GM19463 (cell line): ENCODE results near the gene GABRR2.
"Not testable (repeated sequence)": the region's sequence is repeated elsewhere in the genome, so short reads cannot be mapped to it uniquely, and the experiment has no call there.

Experiments used
- ATAC-seq: cut with Tn5 transposase; IDR thresholded peaks from one replicate; pipeline ENCODE4 v1.9.1; 2021; ENCODE audit warnings: mild to moderate bottlenecking, moderate library complexity; ENCODE audit not compliant: unreplicated experiment

Gene GABRR2

DNA sequence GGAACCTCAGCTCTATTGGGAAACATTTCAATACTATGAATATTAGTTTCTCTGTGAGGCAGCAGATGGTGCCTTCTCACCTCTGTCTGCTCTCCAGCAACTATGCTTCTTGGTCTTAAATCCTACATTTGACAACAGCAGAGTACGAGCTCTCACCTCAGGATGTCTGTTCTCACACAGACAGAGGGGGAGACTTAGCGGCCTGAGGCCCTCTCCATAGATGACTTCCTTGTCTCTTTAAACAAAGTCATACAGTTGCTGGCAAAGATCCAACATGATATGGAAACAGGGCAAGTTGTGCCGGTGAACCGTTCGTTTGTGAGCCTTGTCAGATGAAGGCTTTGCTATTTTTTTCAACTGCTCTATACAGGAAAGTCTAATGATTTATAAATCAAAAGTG, 54.3 kb downstream of the GABRR2 start:
- no peak for ATAC-seq

DNA sequence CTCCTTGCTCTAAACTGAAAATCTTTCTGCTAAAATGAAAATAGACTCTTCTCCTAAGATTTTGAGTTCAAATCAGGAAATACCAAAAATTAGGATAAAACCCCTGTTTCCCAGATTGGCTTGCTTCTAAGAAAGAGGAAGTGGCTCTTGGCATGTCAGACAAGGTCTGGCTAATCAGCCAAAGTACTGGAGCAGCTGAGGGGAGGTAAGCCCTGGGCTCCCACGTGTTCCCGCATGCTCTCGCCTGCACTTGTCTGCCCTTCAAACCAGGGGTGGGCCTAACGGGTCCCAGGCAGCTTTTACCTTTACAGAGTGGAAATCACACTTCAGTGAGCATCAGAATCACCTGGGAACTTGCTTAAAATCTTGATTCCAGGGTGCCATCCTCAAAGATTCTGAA, 54.8 kb downstream of the GABRR2 start:
- no peak for ATAC-seq

DNA sequence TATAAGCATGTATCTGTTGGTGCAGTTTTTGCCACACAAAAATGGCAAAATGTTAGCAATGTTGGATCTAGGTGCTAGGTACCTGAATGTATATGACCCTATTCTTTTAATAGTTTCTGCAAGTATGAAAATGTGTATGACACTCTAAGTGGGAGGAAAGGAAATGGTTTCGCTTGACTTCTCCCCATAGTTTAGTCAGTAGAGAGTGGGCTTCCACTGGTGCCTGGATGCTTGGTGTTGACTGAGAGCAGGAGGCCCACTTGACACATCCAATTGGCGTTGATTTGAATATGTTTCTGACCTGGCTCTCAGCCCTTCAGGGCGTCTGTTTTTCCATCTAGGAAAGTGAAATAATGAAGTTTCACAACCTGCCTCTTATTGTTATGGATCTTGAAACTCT, 56.2 kb downstream of the GABRR2 start:
- peak; percentile 51 for ATAC-seq

DNA sequence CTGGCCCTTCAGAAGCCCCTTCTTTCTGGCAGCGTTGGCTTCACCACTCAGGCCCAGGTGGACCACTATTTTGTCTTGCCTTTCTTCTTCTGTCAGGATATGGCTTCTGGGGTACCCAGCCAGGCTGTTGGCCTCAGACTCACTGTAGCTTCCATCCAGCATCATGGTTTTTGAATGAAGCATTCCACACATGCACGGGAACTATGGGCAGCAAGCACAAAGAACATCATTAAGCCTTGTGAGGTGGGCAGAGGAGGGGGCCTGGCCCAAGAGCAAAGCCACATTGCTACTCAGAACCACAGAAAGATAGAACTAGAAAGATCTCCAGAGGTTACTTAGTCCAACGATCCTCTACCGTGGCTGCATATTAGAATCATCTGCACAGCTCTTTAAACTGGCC, 57.3 kb downstream of the GABRR2 start:
- no peak for ATAC-seq

DNA sequence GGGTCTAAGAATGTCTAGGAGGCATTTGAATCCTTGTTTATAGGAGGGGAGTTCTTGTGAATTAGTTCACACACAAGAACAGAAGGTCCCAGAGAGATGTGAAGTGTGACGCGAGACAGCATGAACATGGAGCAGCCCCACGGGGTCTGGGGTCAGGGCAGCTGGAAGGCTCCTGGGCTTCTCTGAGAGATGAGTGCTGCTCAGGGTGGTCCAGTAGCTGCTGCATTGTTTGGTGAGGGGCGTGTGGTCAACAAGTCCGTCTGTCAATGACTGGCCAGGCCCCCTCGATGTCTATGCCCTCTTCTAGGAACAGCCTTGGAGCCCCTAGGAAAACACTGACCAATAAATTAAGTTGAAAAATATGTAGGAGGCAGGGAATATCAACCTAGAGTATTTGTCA, 57.8 kb downstream of the GABRR2 start:
- ATAC-seq: no peak

DNA sequence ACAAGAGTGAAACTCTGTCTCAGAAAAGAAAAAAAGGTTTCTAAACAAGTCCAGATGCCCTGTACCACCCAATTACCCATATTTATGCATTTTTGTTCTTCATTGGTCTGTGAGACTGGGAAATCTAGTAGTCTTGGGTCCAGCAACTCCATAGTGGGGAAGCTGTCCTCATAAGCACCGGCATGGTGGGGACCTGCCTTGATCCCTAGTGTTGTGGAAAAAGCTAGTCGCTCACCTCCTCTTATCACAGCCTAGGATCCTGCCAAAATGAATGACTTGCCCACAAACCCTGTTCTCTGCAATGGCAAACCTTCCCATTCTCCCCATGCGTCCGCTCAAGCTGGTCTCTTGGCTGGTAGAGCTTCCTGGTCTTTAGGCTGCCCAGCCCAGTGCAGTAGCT, 59.7 kb downstream of the GABRR2 start:
- ATAC-seq: no peak

DNA sequence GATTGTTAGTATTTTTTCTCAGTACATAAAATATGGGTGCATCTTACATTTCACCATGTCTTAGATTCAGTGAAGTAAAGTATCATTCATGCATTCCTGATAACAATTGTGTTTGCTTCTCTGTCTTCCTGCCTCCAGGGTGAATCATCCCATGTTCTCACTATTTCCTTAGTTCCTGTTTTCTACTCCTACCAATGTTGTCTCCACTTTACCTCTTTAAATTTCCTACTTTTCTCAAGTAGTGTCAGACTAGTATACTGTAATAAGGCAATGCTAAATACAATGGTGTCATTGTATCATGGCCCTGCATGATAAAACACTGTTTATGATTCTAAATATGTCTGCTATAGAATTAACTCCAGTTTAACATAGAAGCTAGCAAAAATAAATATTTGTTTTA, 60.5 kb downstream of the GABRR2 start:
- no peak for ATAC-seq

DNA sequence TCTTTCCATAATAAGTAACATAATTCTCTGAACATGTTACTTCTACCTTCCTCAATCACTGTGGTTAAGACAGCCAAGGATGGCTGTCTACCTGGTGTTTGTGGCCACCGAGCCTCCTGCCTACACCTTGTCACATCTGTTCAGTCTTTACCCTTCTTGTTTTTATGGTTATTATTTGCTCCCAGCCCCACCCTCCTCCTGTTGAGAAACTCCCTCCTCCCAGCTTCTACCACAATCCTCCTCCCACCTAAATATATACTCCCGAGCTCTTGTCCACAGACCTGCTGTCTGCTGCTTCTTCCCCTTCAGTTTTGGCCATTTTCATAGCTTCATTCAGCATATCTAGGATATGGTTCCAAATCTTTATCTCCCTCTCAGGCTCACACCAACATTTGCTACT, 62.2 kb downstream of the GABRR2 start:
- no peak for ATAC-seq

DNA sequence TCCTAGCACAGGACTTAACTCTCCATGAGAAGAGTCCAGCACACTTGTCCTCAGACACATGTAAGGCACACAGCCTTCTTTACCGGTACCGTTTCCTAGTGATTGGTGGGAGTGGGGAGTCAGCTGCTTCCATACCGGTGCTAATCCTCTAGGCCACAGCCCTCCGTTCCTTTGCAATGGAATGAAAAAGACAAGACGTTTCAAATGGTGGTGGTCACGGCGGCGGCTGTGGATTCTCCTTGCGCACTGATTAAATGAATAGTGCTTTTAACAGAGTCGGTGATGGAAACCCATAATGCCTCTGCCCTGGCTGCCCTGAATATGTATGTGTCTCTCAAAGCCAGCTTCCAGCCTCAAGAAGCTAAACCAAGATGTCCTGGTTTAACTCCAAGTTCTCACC, 63.1 kb downstream of the GABRR2 start:
- no peak for ATAC-seq

DNA sequence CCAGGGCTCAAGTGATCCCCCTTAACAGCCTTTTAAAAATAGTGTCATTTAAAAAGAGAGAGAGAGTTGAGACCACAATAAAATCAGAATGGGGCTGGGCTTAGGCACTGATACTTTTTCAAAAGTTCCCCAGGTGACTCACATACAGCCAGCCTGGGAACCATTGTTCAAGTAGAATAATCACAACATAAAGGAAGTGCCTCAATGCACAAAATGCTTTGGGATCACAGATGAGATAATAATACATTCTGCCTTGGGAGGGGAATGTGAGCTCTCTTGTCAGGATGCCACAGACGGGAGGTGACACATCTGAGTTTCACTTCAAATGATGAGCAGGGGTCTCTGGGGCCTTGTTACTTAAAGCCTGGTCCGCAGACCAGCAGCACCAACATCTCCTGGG, 63.9 kb downstream of the GABRR2 start:
- ATAC-seq: no peak

DNA sequence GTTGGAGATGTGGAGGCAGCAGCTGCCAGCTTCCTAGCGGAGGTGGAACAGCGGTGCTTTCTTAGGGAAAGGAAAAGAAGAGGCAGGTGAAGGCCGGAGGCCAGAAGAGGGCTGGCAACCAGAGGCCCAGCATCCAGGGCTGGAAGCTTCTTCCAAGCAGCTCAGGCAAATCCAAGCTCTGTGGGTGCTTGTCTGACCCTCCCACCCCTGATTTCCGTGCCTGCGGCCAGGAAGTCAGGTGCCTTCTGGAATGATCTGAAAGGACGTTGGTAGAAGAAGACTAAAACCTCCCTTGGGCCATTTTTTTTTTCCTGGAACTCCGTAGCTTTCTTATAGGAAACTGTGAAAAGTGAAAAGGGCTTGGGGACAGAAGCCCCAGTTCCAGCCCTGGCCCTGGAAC, 64.9 kb downstream of the GABRR2 start:
- no peak for ATAC-seq

DNA sequence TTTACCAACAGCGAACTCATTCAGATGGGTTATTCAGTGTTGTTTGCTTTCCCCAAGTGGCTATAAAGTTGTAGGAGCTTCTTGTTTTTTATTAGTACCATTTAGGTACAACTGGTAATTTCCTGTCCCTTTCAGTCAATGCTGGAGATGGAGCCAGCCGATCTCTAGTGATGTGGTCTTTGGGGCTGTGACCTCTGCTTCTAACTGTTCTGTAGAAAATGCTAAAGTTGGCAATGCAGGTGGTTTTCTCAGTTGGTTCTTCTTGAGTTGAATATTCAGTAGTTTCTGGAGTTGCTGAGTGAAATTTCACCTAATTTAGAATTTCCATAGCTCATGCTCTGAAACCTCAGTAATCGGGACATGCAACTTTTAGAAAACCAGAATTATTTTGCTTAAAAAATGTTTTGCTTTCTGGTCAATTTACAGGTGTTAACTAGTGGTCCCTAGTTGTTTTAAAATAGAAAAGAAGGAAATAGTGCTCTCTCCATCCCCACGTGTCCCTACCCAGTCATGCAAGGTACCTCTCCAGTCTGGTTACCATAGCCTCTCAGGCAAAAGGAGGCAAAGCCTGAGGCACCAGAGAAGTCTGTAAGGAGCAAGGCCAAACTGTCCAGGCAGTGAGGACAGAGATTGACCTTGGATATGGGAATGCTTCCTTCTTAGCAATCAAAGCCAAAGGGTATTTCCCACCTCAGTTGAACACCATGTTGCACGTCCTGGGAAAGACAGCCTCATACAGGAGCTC, 70.7 kb downstream of the GABRR2 start:
- ATAC-seq: peak; percentile 65

DNA sequence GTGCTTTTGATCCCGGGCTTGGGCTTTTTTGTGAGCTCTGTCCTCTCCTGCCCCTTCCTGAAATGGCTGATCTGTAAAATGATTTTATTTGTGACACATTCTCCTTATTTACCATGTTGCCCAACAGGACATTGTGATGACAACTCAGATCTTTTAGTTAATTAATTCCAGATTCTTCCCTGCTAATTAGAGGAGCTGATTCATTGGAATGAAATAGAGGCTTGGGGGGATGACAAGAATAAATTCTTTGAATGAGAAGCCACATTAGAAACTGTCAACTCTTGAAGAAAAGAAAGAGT, 71.8 kb downstream of the GABRR2 start:
- no peak for ATAC-seq

DNA sequence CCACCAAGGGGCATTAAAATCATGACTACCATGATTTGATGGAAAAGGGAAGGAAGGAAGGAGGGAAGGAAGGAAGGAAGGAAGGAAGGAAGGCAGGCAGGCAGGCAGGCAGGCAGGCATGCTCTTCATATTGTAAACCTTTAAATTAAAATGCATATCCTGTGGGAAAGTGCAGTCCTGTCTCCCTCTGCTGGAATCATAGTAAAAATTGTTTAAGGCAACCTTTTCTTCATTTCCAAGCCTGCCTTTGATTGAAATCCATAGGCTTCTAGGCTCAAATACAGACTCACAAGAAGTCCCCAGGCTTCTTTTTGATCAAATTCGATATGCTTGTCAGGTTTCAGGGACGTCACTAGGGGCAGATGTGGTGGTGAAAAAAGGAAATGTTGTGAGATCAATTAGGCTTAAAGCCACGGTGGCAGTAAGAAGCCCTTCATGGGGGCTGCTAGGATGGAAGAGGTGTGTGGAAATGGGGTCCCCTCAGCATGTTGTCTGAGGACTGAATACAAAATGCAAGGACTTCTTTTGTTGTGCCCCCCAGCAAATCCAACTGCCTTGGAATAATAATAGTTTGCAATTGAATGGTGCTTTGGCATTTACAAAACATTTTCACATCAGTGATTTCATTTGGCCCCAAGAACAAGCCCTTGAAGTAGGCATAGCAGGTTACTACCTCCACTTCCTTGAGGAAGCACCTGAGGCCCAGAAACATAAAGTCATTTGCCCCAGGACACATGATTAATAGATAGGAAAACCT, 72.3 kb downstream of the GABRR2 start:
- ATAC-seq: no peak

DNA sequence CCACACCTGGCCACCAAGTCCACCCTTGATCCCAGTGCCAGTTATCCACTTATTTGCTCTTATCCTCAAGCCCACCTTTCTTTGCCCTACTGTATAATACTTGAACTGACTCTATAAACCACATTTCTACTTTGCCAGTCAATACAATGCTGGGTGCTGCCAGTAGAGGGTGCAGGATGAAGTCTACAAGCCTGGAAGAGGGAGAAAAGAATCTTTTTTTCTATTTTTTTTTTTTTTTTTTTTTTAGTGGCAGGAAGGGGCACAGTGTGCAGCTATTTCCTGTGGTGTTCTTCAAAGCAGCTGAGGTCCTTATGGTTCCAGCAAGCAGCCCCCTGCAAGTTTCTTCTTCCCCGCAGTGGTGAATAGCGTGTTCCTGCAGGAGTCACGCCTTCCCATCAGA, 75.8 kb downstream of the GABRR2 start:
- no peak for ATAC-seq

DNA sequence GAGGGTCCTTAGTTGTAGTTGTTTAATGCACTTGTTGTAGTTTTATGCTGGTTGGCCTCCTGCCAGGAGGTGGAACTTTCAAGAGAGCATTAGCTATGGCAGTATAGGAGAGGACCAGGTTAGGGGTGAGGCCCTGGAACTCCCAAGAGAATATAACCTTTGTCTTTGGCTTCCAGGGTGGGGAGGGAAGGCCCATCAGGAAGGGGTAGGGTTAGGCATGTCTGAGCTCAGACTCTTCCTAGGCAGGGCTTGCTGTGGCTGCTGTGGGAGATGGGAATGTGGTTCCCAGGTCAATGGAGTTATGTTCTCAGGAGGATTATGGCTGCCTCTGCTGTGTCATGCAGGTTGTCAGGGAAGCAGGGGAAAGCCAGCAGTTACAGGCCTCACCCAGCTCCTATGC, 77.9 kb downstream of the GABRR2 start:
- no peak for ATAC-seq

DNA sequence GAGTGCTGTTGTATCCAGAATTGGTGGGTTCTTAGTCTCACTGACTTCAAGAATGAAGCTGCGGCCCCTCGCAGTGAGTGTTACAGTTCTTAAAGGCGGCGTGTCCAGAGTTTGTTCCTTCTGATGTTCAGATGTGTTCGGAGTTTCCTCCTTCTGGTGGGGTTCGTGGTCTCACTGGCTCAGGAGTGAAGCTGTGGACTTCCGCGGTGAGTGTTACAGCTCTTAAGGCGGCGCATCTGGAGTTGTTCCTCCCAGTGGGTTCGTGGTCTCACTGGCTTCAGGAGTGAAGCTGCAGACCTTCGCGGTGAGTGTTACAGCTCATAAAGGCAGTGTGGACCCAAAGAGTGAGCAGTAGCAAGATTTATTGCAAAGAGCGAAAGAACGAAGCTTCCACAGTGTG, 81.5 kb downstream of the GABRR2 start:
- ATAC-seq: not testable (repeated sequence)

DNA sequence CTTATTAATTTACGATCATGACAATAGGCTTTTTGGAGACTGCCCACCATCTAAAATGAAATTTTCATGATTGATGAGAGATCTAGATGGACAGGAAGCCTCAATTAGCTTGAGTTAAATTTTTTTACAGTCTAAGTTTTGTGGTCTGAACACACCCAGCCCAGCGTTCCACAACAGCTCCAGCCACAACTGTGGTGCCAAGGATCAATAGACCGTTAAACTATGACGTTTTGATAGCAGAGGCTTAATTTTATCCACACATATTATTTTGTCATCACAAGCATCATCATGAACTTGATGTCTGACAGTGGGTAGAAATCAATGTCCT, 92.4 kb downstream of the GABRR2 start:
- ATAC-seq: no peak

DNA sequence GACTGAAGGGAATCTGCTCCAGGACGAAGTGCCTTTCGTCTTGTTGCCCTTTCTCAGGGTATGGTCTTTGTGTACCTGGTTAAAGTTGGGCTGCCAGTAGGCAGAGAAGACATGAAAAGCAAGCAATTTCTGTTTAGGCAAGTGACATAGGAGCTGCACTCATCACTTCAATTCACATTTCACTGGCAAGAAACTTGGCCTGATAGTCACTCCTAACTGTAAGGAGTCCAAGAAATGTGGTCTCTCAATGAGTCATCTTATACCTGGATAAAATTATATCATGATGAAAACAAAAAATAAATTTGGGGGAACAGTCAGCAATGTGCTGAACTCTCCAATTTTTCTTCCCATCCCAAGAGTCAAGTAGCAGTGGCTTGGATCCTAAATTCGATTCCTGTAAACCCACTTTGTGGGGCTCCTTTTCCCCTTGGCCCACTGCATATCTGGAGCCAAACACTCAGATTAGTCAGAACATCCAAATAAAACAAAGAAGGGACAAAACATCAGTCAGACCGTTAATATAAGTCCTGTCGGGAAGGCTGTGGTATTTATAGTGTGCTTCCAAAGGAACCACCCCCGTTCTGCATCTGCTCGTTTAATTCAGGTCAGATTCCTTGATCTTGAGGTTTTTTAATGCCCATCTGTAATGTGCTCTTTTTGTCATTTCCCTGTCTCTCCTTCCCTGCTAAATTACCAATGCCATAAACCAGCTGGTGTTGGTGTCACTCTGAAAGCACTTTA, 93.0 kb downstream of the GABRR2 start:
- ATAC-seq: no peak

DNA sequence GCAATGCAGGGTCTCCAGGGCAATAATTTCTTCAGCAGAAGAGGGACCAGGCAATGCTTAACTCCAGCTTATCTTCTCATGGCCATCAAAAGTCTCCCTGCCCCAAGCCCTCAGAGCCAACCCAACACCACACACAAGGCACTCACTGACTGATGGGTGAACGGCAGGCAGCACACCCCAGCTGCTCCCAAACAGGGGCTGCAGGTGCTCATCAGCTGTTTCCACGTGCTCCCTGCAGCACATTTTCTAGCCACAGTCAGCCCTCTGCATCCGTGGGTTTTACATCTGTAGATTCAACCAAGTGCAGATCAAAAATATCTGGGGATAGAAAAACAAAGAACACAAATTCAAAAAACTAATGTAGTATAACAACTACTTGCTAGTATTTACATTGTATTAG, 94.0 kb downstream of the GABRR2 start:
- no peak for ATAC-seq

DNA sequence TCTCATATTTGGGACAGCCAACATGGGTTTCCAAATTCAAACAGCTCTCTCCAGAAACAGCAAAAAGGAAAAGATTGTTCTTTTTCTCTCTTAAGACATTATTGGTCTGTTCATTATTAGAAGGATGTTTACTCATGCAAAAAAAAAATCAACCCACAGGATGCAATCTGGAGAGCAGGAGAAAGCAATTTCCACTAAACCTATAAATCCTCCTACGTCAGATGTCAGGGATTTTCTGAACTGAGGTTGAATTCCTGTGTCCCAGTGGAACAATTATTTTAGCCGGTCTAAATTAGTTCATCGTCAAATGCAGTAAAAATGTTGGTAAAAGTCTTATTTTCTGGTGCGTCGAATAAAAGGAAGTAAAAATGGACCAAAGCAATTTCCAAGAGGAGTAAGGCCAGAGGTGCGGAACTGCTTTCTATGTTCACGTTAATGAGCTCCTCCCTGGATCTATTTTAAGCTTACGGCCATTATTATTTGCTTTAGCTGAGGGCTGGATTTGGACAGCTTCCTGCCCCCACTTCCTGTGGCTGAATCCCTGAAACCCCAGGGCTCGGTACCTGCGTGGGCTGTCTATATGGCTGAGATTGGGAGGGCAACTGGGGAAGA, 97.7 kb downstream of the GABRR2 start, which contains the start of gene GABRR1:
Gene GABRR1 (minus strand): TSS at position 60 of the 612 bp plus-strand sequence. CDS start 36 bp downstream, at position 24.
- no peak for ATAC-seq

DNA sequence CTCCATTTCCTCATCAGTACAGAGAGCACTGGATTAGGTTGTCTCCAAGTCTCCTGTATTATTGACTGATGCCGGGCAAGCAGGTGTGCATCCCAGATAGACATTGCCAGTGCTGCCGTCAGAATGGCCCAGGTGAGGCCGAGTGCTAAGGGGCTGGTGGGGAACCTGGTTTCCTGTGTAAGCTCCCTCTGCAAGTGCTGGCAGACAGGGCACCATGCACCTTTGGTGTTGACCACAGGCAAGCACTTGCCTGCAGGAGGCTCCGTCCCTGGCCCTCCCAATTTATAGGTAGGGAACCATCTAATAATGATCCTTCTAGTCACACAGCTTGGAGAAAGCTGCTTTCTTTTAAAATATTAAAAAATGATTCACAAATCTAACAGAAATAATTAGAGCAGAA, 98.7 kb downstream of the GABRR2 start:
- ATAC-seq: no peak
